Naive thymus-derived CD4-positive, alpha-beta T cell (primary cell): ENCODE results near the gene TBX21. TPM values are rescaled to one million over a fixed set of nuclear protein-coding genes. Genes with fewer than 3 reads are reported as not detected.

Experiments used
- ATAC-seq: fragments of 150-1000 bp; cut with Tn5 transposase; 2 replicates; pipeline ENCODE4 v1.10.0; 2021; ENCODE audit warnings: mild to moderate bottlenecking, moderate library complexity
- CTCF ChIA-PET: fragments of 350-600 bp; sonication (Branson Sonifier 250); formaldehyde crosslinking; loops from one replicate; lab custom pipeline; 2021; ENCODE audit warnings: antibody characterized with exemption; lab: Charles Lee
- POLR2A ChIA-PET: fragments of 350-600 bp; sonication (Branson Sonifier 250); formaldehyde crosslinking; loops from one replicate; lab custom pipeline; 2021; ENCODE audit warnings: antibody characterized with exemption, inconsistent platforms; lab: Charles Lee
- DNase-seq, 9 donors: peaks; one replicate each; pipeline versions ENCODE4 v3.0.0 to v3.0.0-alpha.2; 2020 to 2022; ENCODE audit warnings: mixed read lengths in 1 of 9
- H3K27ac ChIP-seq: one replicate; pipeline ENCODE4 v1.7.0; 2013; ENCODE audit warnings: mild to moderate bottlenecking, low read depth, low read length, moderate library complexity
- H3K27me3 ChIP-seq, 2 donors: one replicate each; pipeline ENCODE4 v1.7.0; 2013; ENCODE audit warnings: low read length in 2 of 2, mild to moderate bottlenecking in 2 of 2, moderate library complexity in 2 of 2; ENCODE audit not compliant: control insufficient read depth in 2 of 2, insufficient read depth in 2 of 2
- H3K36me3 ChIP-seq, 3 experiments: 1 replicate in 2 of 3; 2 replicates in 1 of 3; pipeline ENCODE4 v1.7.0; 2013; ENCODE audit warnings: low read length in 3 of 3, mild to moderate bottlenecking in 3 of 3, moderate library complexity in 1 of 3; ENCODE audit not compliant: insufficient read depth in 3 of 3, control insufficient read depth in 2 of 3
- H3K4me1 ChIP-seq, 2 donors: one replicate each; pipeline ENCODE4 v1.7.0; 2013; ENCODE audit warnings: low read length in 2 of 2, mild to moderate bottlenecking in 2 of 2, moderate library complexity in 1 of 2; ENCODE audit not compliant: control insufficient read depth in 2 of 2, insufficient read depth in 2 of 2
- H3K4me3 ChIP-seq: 2 replicates; pipeline ENCODE4 v1.7.0; 2013; ENCODE audit warnings: mild to moderate bottlenecking, low read length
- H3K9me3 ChIP-seq, 3 experiments: 1 replicate in 2 of 3; 2 replicates in 1 of 3; pipeline ENCODE4 v1.7.0; 2013; ENCODE audit warnings: low read length in 3 of 3; ENCODE audit not compliant: control insufficient read depth in 2 of 3
- H3K27ac Mint-ChIP-seq, 9 donors: one replicate each; pipeline ENCODE4 v1.8.0; 2020 to 2022; ENCODE audit warnings: mixed read lengths in 9 of 9, mild to moderate bottlenecking in 8 of 9, moderate library complexity in 5 of 9, inconsistent platforms in 2 of 9
- H3K27me3 Mint-ChIP-seq, 5 donors: one replicate each; pipeline ENCODE4 v1.8.0; 2021 to 2022; ENCODE audit warnings: mixed read lengths in 5 of 5, mild to moderate bottlenecking in 1 of 5
- H3K36me3 Mint-ChIP-seq, 5 donors: one replicate each; pipeline ENCODE4 v1.8.0; 2020 to 2022; ENCODE audit warnings: mixed read lengths in 5 of 5, mild to moderate bottlenecking in 3 of 5, inconsistent platforms in 1 of 5
- H3K4me1 Mint-ChIP-seq, 7 donors: one replicate each; pipeline ENCODE4 v1.8.0; 2020 to 2022; ENCODE audit warnings: mixed read lengths in 7 of 7, mild to moderate bottlenecking in 3 of 7, inconsistent platforms in 1 of 7
- H3K4me3 Mint-ChIP-seq, 10 donors: one replicate each; pipeline ENCODE4 v1.8.0; 2020 to 2022; ENCODE audit warnings: mild to moderate bottlenecking in 10 of 10, mixed read lengths in 10 of 10, moderate library complexity in 6 of 10, inconsistent platforms in 2 of 10
- H3K9me3 Mint-ChIP-seq, 11 donors: one replicate each; pipeline ENCODE4 v1.8.0; 2020 to 2022; ENCODE audit warnings: mixed read lengths in 11 of 11, mild to moderate bottlenecking in 4 of 11, inconsistent platforms in 1 of 11, moderate library complexity in 1 of 11
- intact Hi-C, 2 donors: fragments of 100-400 bp; cut with micrococcal nuclease; formaldehyde crosslinking; loops; one replicate each; pipeline ENCODE4 v1.15.1; 2023
- polyA plus RNA-seq, 2 donors: library from polyadenylated mRNA; unstranded; fragments of 300-500 nt; fragmentation: Illumina TruSeq; gene quantifications; one replicate each; pipeline ENCODE4 v1.2.3, GENCODE V29; 2021
- total RNA-seq, 6 experiments: library from RNA in 5 of 6; stranded (reverse) in 5 of 6; gene quantifications; 1 replicate in 5 of 6; 2 replicates in 1 of 6; pipeline ENCODE4 v1.2.3 and lab custom pipeline; 2021 to 2026

Gene TBX21
- total and polyA plus RNA-seq, 7 experiments from 2014 or later, result 0.13 to 38.6 (median 1.5) TPM

DNA sequence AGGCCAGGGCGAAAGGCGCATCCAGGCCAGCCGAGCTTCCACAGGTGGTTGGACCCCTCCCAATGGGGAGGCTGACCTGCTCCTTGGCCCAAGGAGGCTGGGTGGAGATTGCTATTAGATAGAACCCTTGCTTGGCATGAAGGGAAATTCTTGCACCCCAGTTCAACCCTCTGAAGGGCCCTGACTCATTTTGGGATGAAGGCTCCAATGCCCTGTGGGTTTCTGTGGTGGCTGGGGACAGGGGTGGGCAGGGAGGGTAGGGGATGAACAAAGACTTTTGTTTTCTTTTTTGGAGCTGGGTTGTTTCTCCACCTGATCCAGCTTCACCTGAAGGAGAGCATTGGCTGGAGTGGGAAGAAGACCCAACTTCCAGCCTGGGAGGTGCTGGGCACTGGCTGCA is 16.7 kb upstream of the TBX21 start:
- H3K27ac Mint-ChIP-seq, result peak overlapping the region in 3 of 9 donors; percentile 25 to 48 (median 44)
- H3K27me3 Mint-ChIP-seq, result peaks cover 0 to 8% (median 0%) of the 10 kb centered on the region in 5 donors
- Histone ChIP-seq H3K9me3 (no peaks in the 10 kb centered on the region), H3K4me1 (peaks cover 27 to 93% of the 10 kb centered on the region in 2 donors), H3K4me3 (no peak overlapping the region), H3K27ac (no peak overlapping the region), H3K36me3 (no peaks in the 10 kb centered on the region), H3K27me3 (no peaks in the 10 kb centered on the region)
- no peak overlapping the region for H3K4me3 Mint-ChIP-seq
- peaks cover 13 to 89% (median 35%) of the 10 kb centered on the region in 7 donors for H3K4me1 Mint-ChIP-seq
- DNase-seq (no peak), ATAC-seq (no peak)
- H3K9me3 Mint-ChIP-seq, result no peaks in the 10 kb centered on the region
- ChIA-PET CTCF (no interaction called here), POLR2A (no interaction called here)
- no peaks in the 10 kb centered on the region for H3K36me3 Mint-ChIP-seq
- intact Hi-C loops, result no loop called here

DNA sequence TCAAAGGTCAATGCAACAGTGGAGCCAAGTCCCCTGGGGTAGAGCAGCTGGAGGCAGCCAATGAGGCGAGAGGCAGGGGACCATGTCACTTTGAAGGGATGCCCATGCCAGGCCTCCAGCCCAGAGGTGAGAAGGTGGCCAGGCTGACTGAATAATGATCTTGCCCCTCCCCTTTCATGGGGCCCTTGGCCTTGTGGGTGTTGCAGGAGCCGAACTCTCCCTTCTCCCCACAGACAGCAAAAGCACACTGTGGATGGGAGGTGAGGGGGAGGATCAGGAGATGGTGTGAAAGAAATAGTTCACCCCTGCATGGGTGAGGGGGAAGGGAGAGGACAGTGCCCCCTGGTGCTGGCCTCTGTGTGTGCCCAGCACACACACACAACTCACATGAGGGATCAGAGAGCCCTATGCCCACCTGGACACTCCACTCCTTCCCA is 15.8 kb upstream of the TBX21 start:
- CTCF ChIA-PET, result interaction anchor here (1.5 kb wide), 1 partner anchor 18 kb away, joined by 4 read pairs; no protein-coding TSS in a partner anchor
- H3K27ac ChIP-seq, result no peak overlapping the region
- H3K4me3 Mint-ChIP-seq, result no peak overlapping the region
- intact Hi-C loops, result loop anchor here in 1 of 2 donors (1.0 kb wide), 1 partner anchor 18 kb away; no protein-coding TSS in a partner anchor
- no peaks in the 10 kb centered on the region for H3K36me3 Mint-ChIP-seq
- peaks cover 0 to 8% (median 3%) of the 10 kb centered on the region in 5 donors for H3K27me3 Mint-ChIP-seq
- no peak overlapping the region for H3K27ac Mint-ChIP-seq
- POLR2A ChIA-PET, result no interaction called here
- no peaks in the 10 kb centered on the region for H3K27me3 ChIP-seq
- no peaks in the 10 kb centered on the region for H3K9me3 Mint-ChIP-seq
- H3K36me3 ChIP-seq, result no peaks in the 10 kb centered on the region
- no peak overlapping the region for H3K4me3 ChIP-seq
- peaks cover 18 to 87% (median 40%) of the 10 kb centered on the region in 7 donors for H3K4me1 Mint-ChIP-seq
- peak; percentile 51 for ATAC-seq
- H3K9me3 ChIP-seq, result no peaks in the 10 kb centered on the region
- peaks cover 35 to 99% of the 10 kb centered on the region in 2 donors for H3K4me1 ChIP-seq
- DNase-seq, result peak in 1 of 9 donors; percentile 48

- no peak overlapping the region for H3K27ac ChIP-seq
- POLR2A ChIA-PET, result interaction anchor here (0.5 kb wide), 1 partner anchor 37 kb away, joined by 4 read pairs; no protein-coding TSS in a partner anchor
- H3K4me1 ChIP-seq, result peaks cover 35 to 94% of the 10 kb centered on the region in 2 donors
- Mint-ChIP-seq H3K27ac (peak overlapping the region in 3 of 9 donors; percentile 29 to 76 (median 50)), H3K27me3 (peaks cover 0 to 5% (median 3%) of the 10 kb centered on the region in 5 donors), H3K36me3 (no peaks in the 10 kb centered on the region), H3K4me1 (peaks cover 18 to 84% (median 40%) of the 10 kb centered on the region in 7 donors), H3K9me3 (no peaks in the 10 kb centered on the region), H3K4me3 (peak overlapping the region in 2 of 10 donors; percentile 22 to 66)
- DNase-seq (peak in 1 of 9 donors; percentile 43), ATAC-seq (no peak)
- CTCF ChIA-PET, result interaction anchor here (1.5 kb wide), 2 partner anchors 17 to 19 kb away, joined by 4 to 9 read pairs; no protein-coding TSS in a partner anchor
- no peaks in the 10 kb centered on the region for H3K9me3 ChIP-seq
- H3K4me3 ChIP-seq, result no peak overlapping the region
- intact Hi-C loops, result loop anchor here (1.0 to 2.0 kb wide), 2 partner anchors 19 kb away; no protein-coding TSS in a partner anchor
- no peaks in the 10 kb centered on the region for H3K27me3 ChIP-seq
- no peaks in the 10 kb centered on the region for H3K36me3 ChIP-seq
These were observed 14.9 kb upstream of the TBX21 start for GRCh38 chr17:47717979-47718621.

DNA sequence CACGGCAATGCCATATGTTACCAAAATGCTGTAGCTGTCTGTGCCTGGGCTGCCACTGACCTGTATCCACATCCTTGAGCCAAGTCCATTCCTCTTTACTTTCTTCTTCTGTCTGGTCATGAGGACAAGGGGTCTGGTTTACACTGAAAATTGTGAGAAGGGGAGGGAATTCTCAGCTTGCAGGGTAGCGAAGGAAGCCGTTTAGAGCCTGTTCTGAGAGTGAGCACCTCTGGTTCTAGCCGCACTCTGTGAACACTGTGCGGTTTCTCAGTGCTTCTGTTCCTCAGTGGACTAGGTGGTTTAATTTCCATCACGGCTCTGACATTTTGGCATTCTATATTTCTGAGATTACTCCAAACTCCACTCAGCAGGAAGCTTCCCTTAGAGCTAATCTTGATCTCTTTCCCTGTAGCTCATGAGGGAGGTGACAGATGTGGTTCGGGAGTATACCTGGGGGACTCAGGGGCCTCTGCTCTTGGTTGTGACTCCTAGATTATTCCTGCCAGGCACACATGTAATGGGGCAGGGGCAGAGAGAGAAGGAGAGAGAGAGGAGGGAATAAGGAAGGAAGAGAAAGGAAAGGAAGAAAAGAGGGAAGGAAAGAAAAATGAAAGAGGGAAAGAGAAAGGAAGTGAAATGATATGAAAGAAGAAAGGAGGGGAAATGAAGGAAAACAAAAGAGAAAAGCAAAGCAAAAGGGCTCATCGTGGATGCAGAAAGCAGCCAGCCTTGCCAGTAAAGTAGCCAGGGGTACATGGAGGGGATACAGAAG is 14.2 kb upstream of the TBX21 start:
- Mint-ChIP-seq H3K36me3 (no peaks in the 10 kb centered on the region), H3K4me3 (peak overlapping the region in 6 of 10 donors; percentile 4 to 66 (median 28)), H3K27ac (peak overlapping the region in 4 of 9 donors; percentile 29 to 76 (median 42)), H3K4me1 (peaks cover 18 to 81% (median 40%) of the 10 kb centered on the region in 7 donors), H3K27me3 (peaks cover 0 to 4% (median 0%) of the 10 kb centered on the region in 5 donors), H3K9me3 (no peaks in the 10 kb centered on the region)
- Histone ChIP-seq H3K4me3 (no peak overlapping the region), H3K4me1 (peaks cover 35 to 88% of the 10 kb centered on the region in 2 donors), H3K36me3 (no peaks in the 10 kb centered on the region), H3K9me3 (no peaks in the 10 kb centered on the region), H3K27me3 (no peaks in the 10 kb centered on the region), H3K27ac (no peak overlapping the region)
- no peak for DNase-seq
- ChIA-PET POLR2A (interaction anchor here (0.5 kb wide), 1 partner anchor 37 kb away, joined by 4 read pairs; no protein-coding TSS in a partner anchor), CTCF (interaction anchor here (1.5 kb wide), 2 partner anchors 18 to 20 kb away, joined by 4 to 9 read pairs; no protein-coding TSS in a partner anchor)
- intact Hi-C loops, result loop anchor here in 1 of 2 donors (2.0 kb wide), 1 partner anchor 20 kb away; no protein-coding TSS in a partner anchor
- ATAC-seq, result no peak

DNA sequence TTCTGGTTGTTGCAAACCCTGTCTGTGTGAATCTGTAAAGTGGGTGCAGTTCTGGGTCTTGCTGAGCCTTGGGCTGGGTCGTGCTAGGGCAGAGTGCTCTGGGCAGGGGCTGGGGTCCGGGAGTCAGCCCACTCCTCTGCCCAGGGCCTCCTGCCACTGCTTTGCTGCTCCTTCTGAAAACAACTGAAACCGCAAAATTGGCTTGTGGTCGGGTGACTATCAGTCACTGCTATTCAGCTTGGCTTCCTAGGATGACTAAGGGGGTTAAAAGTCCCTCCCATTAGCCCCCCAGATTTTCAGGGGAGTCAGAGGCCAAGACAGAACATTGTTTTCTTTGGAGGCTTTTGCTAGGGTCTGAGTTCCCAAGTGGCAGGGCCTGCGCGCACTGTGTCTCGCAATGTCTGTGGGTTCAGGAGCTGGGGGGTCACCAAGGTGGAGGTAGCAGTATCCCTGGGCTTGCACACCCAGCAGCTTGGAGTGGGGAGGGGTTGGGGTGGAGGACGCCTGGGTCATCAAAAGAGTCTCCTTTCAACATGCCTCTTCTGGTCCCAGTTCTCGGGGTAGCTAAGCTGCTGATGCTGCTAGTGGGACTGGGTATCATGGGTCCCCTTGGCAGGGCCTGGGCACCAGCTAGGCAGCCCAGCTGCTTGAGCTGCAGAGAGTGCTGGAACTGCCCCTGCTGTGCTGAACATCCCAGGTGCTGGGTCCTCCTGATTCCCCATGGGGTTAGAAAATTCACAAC is 13.5 kb upstream of the TBX21 start:
- Mint-ChIP-seq H3K4me3 (peak overlapping the region in 6 of 10 donors; percentile 4 to 66 (median 28)), H3K9me3 (no peaks in the 10 kb centered on the region), H3K27me3 (peaks cover 0 to 4% (median 0%) of the 10 kb centered on the region in 5 donors), H3K27ac (peak overlapping the region in 2 of 9 donors; percentile 29 to 76), H3K36me3 (no peaks in the 10 kb centered on the region), H3K4me1 (peaks cover 18 to 77% (median 40%) of the 10 kb centered on the region in 7 donors)
- Histone ChIP-seq H3K36me3 (no peaks in the 10 kb centered on the region), H3K9me3 (no peaks in the 10 kb centered on the region), H3K4me3 (no peak overlapping the region), H3K27me3 (no peaks in the 10 kb centered on the region), H3K4me1 (peaks cover 35 to 80% of the 10 kb centered on the region in 2 donors), H3K27ac (no peak overlapping the region)
- peak in 1 of 9 donors; percentile 79 for DNase-seq
- ATAC-seq, result peak; percentile 11
- CTCF ChIA-PET, result interaction anchor here (0.6 to 1.5 kb wide), 2 partner anchors 19 to 204 kb away, joined by 3 to 9 read pairs; no protein-coding TSS in a partner anchor
- intact Hi-C loops, result loop anchor here in 1 of 2 donors (2.0 kb wide), 1 partner anchor 21 kb away; no protein-coding TSS in a partner anchor
- POLR2A ChIA-PET, result no interaction called here
